H1 (cell line): ENCODE results near the gene MRFAP1. TPM values are rescaled to one million over a fixed set of nuclear protein-coding genes. Genes with fewer than 3 reads are reported as not detected.
A peak's percentile ranks its signal among the peaks of the same experiment; 100 is the strongest.

Experiments used
- CTCF ChIA-PET: fragments of 300-600 bp; sonication (Branson Sonifier 250); formaldehyde crosslinking; loops from one replicate; lab custom pipeline; 2021; ENCODE audit not compliant: partially characterized antibody; lab: Charles Lee
- POLR2A ChIA-PET: fragments of 300-600 bp; sonication (Branson Sonifier 250); formaldehyde crosslinking; loops from one replicate; lab custom pipeline; 2021; ENCODE audit warnings: inconsistent platforms; ENCODE audit not compliant: partially characterized antibody; lab: Charles Lee
- DNase-seq, 2 experiments: peaks; one replicate each; pipeline versions ENCODE4 v3.0.0 to v3.0.0-alpha.2; 2010 to 2022; ENCODE audit warnings: low spot score in 2 of 2, low read depth in 1 of 2, mixed read lengths in 1 of 2
- FAIRE-seq: peaks from 2 replicates; lab custom pipeline; 2011; peaks lifted over from hg19 to GRCh38; lab: Jason Lieb, UNC
- H2AFZ ChIP-seq: 2 replicates; pipeline ENCODE4 v1.8.1; 2012; ENCODE audit warnings: low read length, inconsistent platforms
- H2AK5ac ChIP-seq: 2 replicates; pipeline ENCODE4 v1.6.1; 2013; ENCODE audit warnings: low read depth, low read length
- H2BK120ac ChIP-seq: replicated peaks from 2 replicates; pipeline ENCODE3; 2013; ENCODE audit warnings: low read depth, low read length, inconsistent platforms
- H2BK12ac ChIP-seq: 2 replicates; pipeline ENCODE4 v1.6.1; 2013; ENCODE audit warnings: low read depth, low read length
- H2BK15ac ChIP-seq: 2 replicates; pipeline ENCODE4 v1.6.1; 2013; ENCODE audit warnings: low read length
- H2BK20ac ChIP-seq: 2 replicates; pipeline ENCODE4 v1.6.1; 2013; ENCODE audit warnings: low read length
- H2BK5ac ChIP-seq: 2 replicates; pipeline ENCODE4 v1.6.1; 2013; ENCODE audit warnings: low read depth, low read length
- H3K14ac ChIP-seq: 2 replicates; pipeline ENCODE4 v1.6.1; 2013; ENCODE audit warnings: inconsistent platforms; ENCODE audit not compliant: insufficient read length
- H3K18ac ChIP-seq: 2 replicates; pipeline ENCODE4 v1.6.1; 2013; ENCODE audit warnings: low read length; ENCODE audit errors: extremely low read depth
- H3K23ac ChIP-seq: 2 replicates; pipeline ENCODE4 v1.6.1; 2013; ENCODE audit warnings: inconsistent platforms; ENCODE audit not compliant: insufficient read length
- H3K23me2 ChIP-seq: 2 replicates; pipeline ENCODE4 v1.6.1; 2013; ENCODE audit warnings: low read depth, low read length
- H3K27ac ChIP-seq: 2 replicates; pipeline ENCODE4 v1.6.1; 2011; ENCODE audit warnings: low read depth, low read length, inconsistent platforms
- H3K27me3 ChIP-seq, 4 experiments: replicated peaks in 1 of 4; 1 replicate in 1 of 4; 2 replicates in 3 of 4; pipeline versions ENCODE4 v1.6.1 to v1.8.1; 2011 to 2013; ENCODE audit warnings: low read length in 3 of 4, mild to moderate bottlenecking in 3 of 4, inconsistent platforms in 2 of 4, mixed read lengths in 2 of 4, moderate library complexity in 1 of 4; ENCODE audit not compliant: control insufficient read depth in 3 of 4, insufficient read depth in 3 of 4; ENCODE audit errors: extremely low read depth in 1 of 4
- H3K36me3 ChIP-seq, 4 experiments: 2 replicates each; pipeline versions ENCODE4 v1.6.1 to v1.8.1; 2011 to 2013; ENCODE audit warnings: mild to moderate bottlenecking in 4 of 4, low read length in 3 of 4, moderate library complexity in 2 of 4, control low read depth in 1 of 4, inconsistent platforms in 1 of 4; ENCODE audit not compliant: insufficient read depth in 4 of 4, control insufficient read depth in 2 of 4
- H3K4ac ChIP-seq: replicated peaks from 2 replicates; pipeline ENCODE3; 2013; ENCODE audit warnings: low read length, low read depth, mixed read lengths, inconsistent platforms; ENCODE audit not compliant: insufficient read length
- H3K4me1 ChIP-seq, 4 experiments: replicated peaks in 1 of 4; 1 replicate in 1 of 4; 2 replicates in 3 of 4; pipeline versions ENCODE4 v1.6.1 to v1.8.1; 2011 to 2013; ENCODE audit warnings: low read length in 3 of 4, inconsistent platforms in 2 of 4, mixed read lengths in 1 of 4; ENCODE audit not compliant: insufficient read depth in 4 of 4, control insufficient read depth in 3 of 4
- H3K4me2 ChIP-seq, 2 experiments: 2 replicates each; pipeline versions ENCODE4 v1.6.1 to v1.8.1; 2011 to 2013; ENCODE audit warnings: low read depth in 2 of 2, low read length in 2 of 2, control low read depth in 1 of 2, inconsistent platforms in 1 of 2, mild to moderate bottlenecking in 1 of 2; ENCODE audit not compliant: insufficient read depth in 1 of 2
- H3K4me3 ChIP-seq, 4 experiments: fragments of 200-600, 300-600 bp in 1 of 4; sonication (generic), shearing (Covaris generic), sonication (Bioruptor Twin) in 1 of 4; 2 replicates each; pipeline versions ENCODE4 v1.5.1 to v1.8.1; 2011 to 2016; ENCODE audit warnings: low read length in 4 of 4, low read depth in 3 of 4, control low read depth in 2 of 4, inconsistent platforms in 2 of 4, mild to moderate bottlenecking in 2 of 4, mixed read lengths in 1 of 4, moderate library complexity in 1 of 4; ENCODE audit not compliant: insufficient read depth in 2 of 4; ENCODE audit errors: extremely low read depth in 1 of 4
- H3K56ac ChIP-seq: replicated peaks from 2 replicates; pipeline ENCODE3; 2013; ENCODE audit warnings: low read depth, mild to moderate bottlenecking, mixed read lengths, low read length, inconsistent platforms; ENCODE audit not compliant: insufficient read length
- H3K79me1 ChIP-seq: 2 replicates; pipeline ENCODE4 v1.6.1; 2013; ENCODE audit warnings: low read depth, low read length, control low read depth
- H3K79me2 ChIP-seq, 2 experiments: 2 replicates each; pipeline versions ENCODE4 v1.6.1 to v1.8.1; 2012 to 2013; ENCODE audit warnings: low read length in 2 of 2, mild to moderate bottlenecking in 2 of 2, inconsistent platforms in 1 of 2; ENCODE audit not compliant: insufficient read depth in 2 of 2, control insufficient read depth in 1 of 2
- H3K9ac ChIP-seq, 4 experiments: replicated peaks in 1 of 4; 1 replicate in 1 of 4; 2 replicates in 3 of 4; pipeline versions ENCODE4 v1.6.1 to v1.8.1; 2011 to 2013; ENCODE audit warnings: low read depth in 3 of 4, low read length in 3 of 4, control low read depth in 2 of 4, mild to moderate bottlenecking in 2 of 4, moderate library complexity in 2 of 4, inconsistent platforms in 1 of 4; ENCODE audit errors: extremely low read depth in 1 of 4
- H3K9me3 ChIP-seq, 2 experiments: 2 replicates each; pipeline versions ENCODE4 v1.6.1 to v1.8.1; 2012 to 2013; ENCODE audit warnings: mild to moderate bottlenecking in 2 of 2, moderate library complexity in 2 of 2, control low read depth in 1 of 2, inconsistent platforms in 1 of 2, low read depth in 1 of 2, low read length in 1 of 2, mixed read lengths in 1 of 2; ENCODE audit not compliant: insufficient read depth in 2 of 2
- H4K20me1 ChIP-seq, 2 experiments: replicated peaks in 1 of 2; 2 replicates each; pipeline versions ENCODE3 to v1.8.1; 2011 to 2013; ENCODE audit warnings: inconsistent platforms in 2 of 2, low read length in 2 of 2, mild to moderate bottlenecking in 1 of 2; ENCODE audit not compliant: insufficient read depth in 2 of 2, control insufficient read depth in 1 of 2
- H4K5ac ChIP-seq: 2 replicates; pipeline ENCODE4 v1.6.1; 2013; ENCODE audit warnings: low read length, low read depth, mixed read lengths, inconsistent platforms; ENCODE audit not compliant: insufficient read length
- H4K8ac ChIP-seq: 2 replicates; pipeline ENCODE4 v1.8.0; 2013; ENCODE audit warnings: mild to moderate bottlenecking, moderate library complexity, low read length, inconsistent platforms; ENCODE audit not compliant: insufficient read depth; ENCODE audit errors: extremely low read depth
- H4K91ac ChIP-seq: replicated peaks from 2 replicates; pipeline ENCODE3; 2013; ENCODE audit warnings: low read length, mixed read lengths, inconsistent platforms; ENCODE audit not compliant: insufficient read length
- BCL11A ChIP-seq, 2 experiments: IDR thresholded peaks; one replicate each; pipeline ENCODE4 v1.6.1; 2011; ENCODE audit warnings: low read depth in 2 of 2, low read length in 2 of 2, mild to moderate bottlenecking in 2 of 2
- JUN ChIP-seq: IDR thresholded peaks from 2 replicates; pipeline ENCODE4 v1.6.1; 2011; ENCODE audit warnings: low read depth, mild to moderate bottlenecking, improper control_type of control experiment, low read length
- JUND ChIP-seq: IDR thresholded peaks from 2 replicates; pipeline ENCODE4 v1.6.1; 2011; ENCODE audit warnings: mild to moderate bottlenecking, improper control_type of control experiment, low read length
- KDM4A ChIP-seq: IDR thresholded peaks from one replicate; pipeline ENCODE4 v1.7.1; 2012; ENCODE audit warnings: low read depth, mild to moderate bottlenecking, moderate library complexity, low read length, inconsistent platforms; ENCODE audit not compliant: severe bottlenecking
- MAFK ChIP-seq: IDR thresholded peaks from 2 replicates; pipeline ENCODE4 v1.6.1; 2012; ENCODE audit warnings: low read depth, mild to moderate bottlenecking, improper control_type of control experiment, low read length
- MAX ChIP-seq: IDR thresholded peaks from 2 replicates; pipeline ENCODE4 v1.6.1; 2012; ENCODE audit warnings: inconsistent platforms
- SUZ12 ChIP-seq: fragments of 200-600 bp; sonication (generic); IDR thresholded peaks from 2 replicates; pipeline ENCODE4 v1.6.1; 2012; ENCODE audit warnings: mild to moderate bottlenecking, inconsistent platforms, low read length, moderate library complexity, mixed read lengths
- TAF1 ChIP-seq: IDR thresholded peaks from 2 replicates; pipeline ENCODE4 v1.6.1; 2011; ENCODE audit warnings: mild to moderate bottlenecking, low read depth, low read length
- TBP ChIP-seq: IDR thresholded peaks from 2 replicates; pipeline ENCODE4 v1.6.1; 2011; ENCODE audit warnings: low read depth, low read length, improper control_type of control experiment
- YY1 ChIP-seq: IDR thresholded peaks from 2 replicates; pipeline ENCODE4 v1.6.1; 2011; ENCODE audit warnings: low read depth, mild to moderate bottlenecking, low read length
- WGBS, 2 experiments: shearing (Covaris generic) in 1 of 2; methylation state at CpG; one replicate each; pipeline versions ENCODE4 v1.1.6 to v1.1.7; 2013 to 2015; ENCODE audit warnings: low lambda C conversion rate in 2 of 2, mixed read lengths in 2 of 2, inconsistent platforms in 1 of 2, low coverage in 1 of 2, missing lambda C conversion rate in 1 of 2; ENCODE audit not compliant: insufficient replicate concordance in 2 of 2, insufficient coverage in 1 of 2, insufficient read length in 1 of 2; ENCODE audit errors: extremely low coverage in 1 of 2, missing lambda C conversion rate in 1 of 2; 5-methylcytosine and 5-hydroxymethylcytosine counted together
- polyA plus RNA-seq, 7 experiments: library from polyadenylated mRNA; depleted of rRNA in 3 of 7; stranded (reverse) in 5 of 7; unstranded in 2 of 7; fragments of >200 nt in 5 of 7; fragments of 200-250 nt in 2 of 7; gene quantifications; 1 replicate in 5 of 7; 2 replicates in 1 of 7; 4 replicates in 1 of 7; pipeline versions ENCODE4 v1.2.1 to v1.2.3, GENCODE V29; 2011 to 2013; ENCODE audit warnings: missing spikeins in 2 of 7, mixed read lengths in 2 of 7
- total RNA-seq: library from RNA; stranded (reverse); fragmentation: NEBNext Ultra II Directional; extraction: Animal tissue kit (Norgen Biotek cat#: 25700); gene quantifications from 2 replicates; pipeline ENCODE4 v1.2.1, GENCODE V29; 2021
- TF ChIP-seq, protein P1 (sequence below): IDR thresholded peaks from 2 replicates; pipeline ENCODE4 v1.6.1; 2012; ENCODE audit warnings: inconsistent platforms

Gene MRFAP1
- total and polyA plus RNA-seq, 2 of the 8 experiments (the other 6 are each of a cell fraction or from before 2014, with no cell fraction given), result 108 to 307 TPM

GRCh38 chr4:6688879-6689505 lies 48.5 kb downstream of the MRFAP1 start:
- Histone ChIP-seq H3K36me3 (no peaks in the 10 kb centered on the region), H3K4ac (peak overlapping the region; percentile 65), H2BK120ac (no peak overlapping the region), H4K8ac (peak overlapping the region; percentile 88), H3K9ac (no peak overlapping the region; a peak in 1 of 7 replicates), H2BK15ac (peak overlapping the region; percentile 92), H2AFZ (0 out of 2 replicates have a peak overlapping the region, but pooled peaks have one; percentile 60), H3K23ac (no peak overlapping the region), H2BK20ac (peak overlapping the region; percentile 80), H4K91ac (peak overlapping the region; percentile 92), H3K23me2 (no peaks in the 10 kb centered on the region; the same call in 1 of the 2 replicates), H4K5ac (peak overlapping the region; percentile 12), H3K79me1 (peaks cover 4% of the 10 kb centered on the region), H2BK5ac (peak overlapping the region; percentile 93), H3K4me1 (peaks cover 0 to 20% (median 16%) of the 10 kb centered on the region in 4 experiments; a peak in 6 of 7 replicates), H3K4me3 (no peak overlapping the region), H3K14ac (no peak overlapping the region), H2AK5ac (0 out of 2 replicates have a peak overlapping the region, but pooled peaks have one; percentile 86), H3K27ac (0 out of 2 replicates have a peak overlapping the region, but pooled peaks have one; percentile 10), H3K27me3 (0 out of 7 replicates have a peak, but pooled peaks cover 0 to 2% (median 0%) of the 10 kb centered on the region in 4 experiments), H4K20me1 (no peaks in the 10 kb centered on the region), H3K9me3 (peaks cover 0 to 4% of the 10 kb centered on the region in 2 experiments; a peak in 2 of 4 replicates), H3K4me2 (0 out of 4 replicates have a peak overlapping the region, but pooled peaks of 1 of the 2 experiments have one; percentile 13), H3K79me2 (no peaks in the 10 kb centered on the region), H3K18ac (peak overlapping the region; percentile 78), H2BK12ac (peak overlapping the region; percentile 98), H3K56ac (no peak overlapping the region)
- DNase-seq (peak in 1 of 2 experiments; percentile 55), FAIRE-seq (no peak)
- ChIA-PET CTCF (interaction anchor here (0.8 to 6.6 kb wide), 8 partner anchors 9 to 469 kb away, joined by 3 to 59 read pairs (median 4); partner anchors contain the start of gene BLOC1S4), POLR2A (interaction anchor here (1.3 to 1.5 kb wide), 3 partner anchors 8 to 16 kb away, joined by 3 to 7 read pairs (median 4); no protein-coding TSS in a partner anchor)
- TF ChIP-seq KDM4A (no peak), YY1 (no peak), BCL11A (IDR thresholded peaks at IDR 0.05; ENCODE audit: low read depth in 2 of 2, low read length in 2 of 2) (no peak), JUN (0 out of 2 replicates have a peak, but pooled peaks have one; percentile 32), TBP (no peak), JUND (peak; percentile 41; the same call in 1 of the 2 replicates), TAF1 (no peak), MAFK (no peak), SUZ12 (no peak), MAX (peak; percentile 85)
- TF ChIP-seq, protein P1, sequence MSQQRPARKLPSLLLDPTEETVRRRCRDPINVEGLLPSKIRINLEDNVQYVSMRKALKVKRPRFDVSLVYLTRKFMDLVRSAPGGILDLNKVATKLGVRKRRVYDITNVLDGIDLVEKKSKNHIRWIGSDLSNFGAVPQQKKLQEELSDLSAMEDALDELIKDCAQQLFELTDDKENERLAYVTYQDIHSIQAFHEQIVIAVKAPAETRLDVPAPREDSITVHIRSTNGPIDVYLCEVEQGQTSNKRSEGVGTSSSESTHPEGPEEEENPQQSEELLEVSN, result peak; percentile 81
- WGBS, 2 experiments, result 79% methylated on average over 22 of the region's 23 CpGs; no CpG with 5 or more reads in 1 of the 2 experiments
